MCF 10A (cell line): ENCODE results near the gene MARVELD3. TPM values are rescaled to one million over a fixed set of nuclear protein-coding genes. Genes with fewer than 3 reads are reported as not detected.

Experiments used
- BruUV-seq: library from RNA; stranded (reverse); fragments of 400-500 nt; replicated peaks from 2 replicates; lab custom pipeline; 2021; lab: Mats Ljungman, UMichigan
- CTCF ChIA-PET: fragments of 300-600 bp; sonication (Branson Sonifier 250); formaldehyde crosslinking; extraction: SDS; loops from one replicate; lab custom pipeline; 2021; ENCODE audit warnings: antibody characterized with exemption, inconsistent platforms; lab: Yijun Ruan, JAX
- POLR2A ChIA-PET: fragments of 300-600, 350-650 bp; sonication (Branson Sonifier 250); formaldehyde crosslinking; extraction: SDS; loops from one replicate; lab custom pipeline; 2020; ENCODE audit warnings: antibody characterized with exemption, inconsistent platforms; lab: Yijun Ruan, JAX
- DNase-seq: peaks from one replicate; pipeline ENCODE4 v3.0.0-alpha.2; 2018; ENCODE audit not compliant: unreplicated experiment
- H3K27ac Mint-ChIP-seq: one replicate; pipeline ENCODE4 v1.8.0; 2022; ENCODE audit warnings: mild to moderate bottlenecking, low read depth, mixed read lengths; ENCODE audit not compliant: unreplicated experiment
- H3K27me3 Mint-ChIP-seq: one replicate; pipeline ENCODE4 v1.8.0; 2022; ENCODE audit warnings: mixed read lengths; ENCODE audit not compliant: insufficient read depth, unreplicated experiment
- H3K36me3 Mint-ChIP-seq: one replicate; pipeline ENCODE4 v1.8.0; 2022; ENCODE audit warnings: mild to moderate bottlenecking, moderate library complexity, mixed read lengths; ENCODE audit not compliant: insufficient read depth, unreplicated experiment
- H3K4me1 Mint-ChIP-seq: one replicate; pipeline ENCODE4 v1.8.0; 2022; ENCODE audit warnings: mixed read lengths; ENCODE audit not compliant: insufficient read depth, unreplicated experiment
- H3K4me3 Mint-ChIP-seq: one replicate; pipeline ENCODE4 v1.8.0; 2022; ENCODE audit warnings: mild to moderate bottlenecking, moderate library complexity, mixed read lengths; ENCODE audit not compliant: unreplicated experiment
- H3K9me3 Mint-ChIP-seq: one replicate; pipeline ENCODE4 v1.8.0; 2022; ENCODE audit warnings: mixed read lengths; ENCODE audit not compliant: unreplicated experiment
- intact Hi-C: fragments of 100-400 bp; cut with micrococcal nuclease; formaldehyde crosslinking; loops from 2 replicates; pipeline ENCODE4 v1.14.1; 2022
- total RNA-seq: library from RNA; stranded (reverse); gene quantifications from 2 replicates; pipeline ENCODE4 v1.2.3, GENCODE V29; 2022
- TF ChIP-seq, protein P1 (sequence below): fragments of 200-600 bp; IDR thresholded peaks from one replicate; pipeline ENCODE4 v1.8.0; 2022; ENCODE audit warnings: antibody characterized with exemption, mild to moderate bottlenecking; ENCODE audit not compliant: unreplicated experiment

The MARVELD3 gene
- total RNA-seq, 1 experiment from 2014 or later = 1.3 TPM

DNA sequence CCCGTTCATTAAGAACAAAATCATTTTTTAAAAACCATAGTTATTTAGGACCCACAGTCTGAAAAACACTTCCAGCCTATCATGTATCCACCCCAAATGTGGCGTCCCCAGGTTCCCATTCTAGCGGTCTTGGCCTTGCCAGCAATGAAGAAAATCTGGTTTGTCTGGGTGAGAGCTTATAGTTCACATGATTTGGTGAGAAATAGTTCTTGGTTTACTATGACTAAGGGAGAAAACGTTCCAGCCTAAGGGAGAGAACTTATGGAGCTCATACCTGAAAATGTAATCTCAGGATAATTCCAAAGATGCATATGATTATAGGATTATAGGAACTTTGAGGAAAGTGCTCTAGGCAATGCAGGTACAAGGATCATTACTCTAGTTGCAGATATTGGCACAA is 4.8 kb downstream of the MARVELD3 start:
- no peaks in the 10 kb centered on the region for H3K27me3 Mint-ChIP-seq
- BruUV-seq = no TSS peak
- intact Hi-C loops = no loop called here
- TF ChIP-seq, protein P1, sequence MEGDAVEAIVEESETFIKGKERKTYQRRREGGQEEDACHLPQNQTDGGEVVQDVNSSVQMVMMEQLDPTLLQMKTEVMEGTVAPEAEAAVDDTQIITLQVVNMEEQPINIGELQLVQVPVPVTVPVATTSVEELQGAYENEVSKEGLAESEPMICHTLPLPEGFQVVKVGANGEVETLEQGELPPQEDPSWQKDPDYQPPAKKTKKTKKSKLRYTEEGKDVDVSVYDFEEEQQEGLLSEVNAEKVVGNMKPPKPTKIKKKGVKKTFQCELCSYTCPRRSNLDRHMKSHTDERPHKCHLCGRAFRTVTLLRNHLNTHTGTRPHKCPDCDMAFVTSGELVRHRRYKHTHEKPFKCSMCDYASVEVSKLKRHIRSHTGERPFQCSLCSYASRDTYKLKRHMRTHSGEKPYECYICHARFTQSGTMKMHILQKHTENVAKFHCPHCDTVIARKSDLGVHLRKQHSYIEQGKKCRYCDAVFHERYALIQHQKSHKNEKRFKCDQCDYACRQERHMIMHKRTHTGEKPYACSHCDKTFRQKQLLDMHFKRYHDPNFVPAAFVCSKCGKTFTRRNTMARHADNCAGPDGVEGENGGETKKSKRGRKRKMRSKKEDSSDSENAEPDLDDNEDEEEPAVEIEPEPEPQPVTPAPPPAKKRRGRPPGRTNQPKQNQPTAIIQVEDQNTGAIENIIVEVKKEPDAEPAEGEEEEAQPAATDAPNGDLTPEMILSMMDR = no peak
- H3K27ac Mint-ChIP-seq = no peak overlapping the region
- H3K4me3 Mint-ChIP-seq = no peak overlapping the region
- no peak for DNase-seq
- no peaks in the 10 kb centered on the region for H3K4me1 Mint-ChIP-seq
- H3K9me3 Mint-ChIP-seq = no peaks in the 10 kb centered on the region
- CTCF ChIA-PET = interaction anchor here (0.6 to 1.3 kb wide), 2 partner anchors 13 to 20 kb away, joined by 3 to 6 read pairs; no protein-coding TSS in a partner anchor
- POLR2A ChIA-PET = interaction anchor here (0.7 kb wide), 1 partner anchor 462 kb away, joined by 3 read pairs; no protein-coding TSS in a partner anchor
- no peaks in the 10 kb centered on the region for H3K36me3 Mint-ChIP-seq

DNA sequence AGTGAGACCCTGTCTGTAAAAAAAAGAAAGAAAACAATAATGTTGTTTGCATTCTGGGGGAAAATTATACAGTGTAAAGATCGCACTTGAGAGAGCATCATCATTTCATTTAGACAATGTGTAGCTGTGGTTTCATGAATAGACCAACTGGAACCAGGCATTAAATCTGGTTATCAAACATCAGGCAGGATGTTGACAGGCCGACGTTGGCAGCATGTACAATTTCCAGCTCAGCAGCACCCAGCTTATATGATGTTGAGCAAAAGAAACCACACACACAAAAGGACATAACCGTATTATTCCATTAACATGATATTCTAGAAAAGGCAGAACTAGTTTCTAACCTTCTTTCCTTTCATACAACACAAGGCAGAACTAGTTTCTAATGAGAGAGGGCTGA is 5.8 kb downstream of the MARVELD3 start:
- Mint-ChIP-seq H3K36me3 (no peaks in the 10 kb centered on the region), H3K4me1 (no peaks in the 10 kb centered on the region), H3K27me3 (no peaks in the 10 kb centered on the region), H3K27ac (no peak overlapping the region), H3K4me3 (no peak overlapping the region), H3K9me3 (no peaks in the 10 kb centered on the region)
- intact Hi-C loops = no loop called here
- ChIA-PET POLR2A (no interaction called here), CTCF (interaction anchor here (1.3 kb wide), 1 partner anchor 21 kb away, joined by 6 read pairs; no protein-coding TSS in a partner anchor)
- no TSS peak for BruUV-seq
- TF ChIP-seq, protein P1 = no peak
- no peak for DNase-seq

DNA sequence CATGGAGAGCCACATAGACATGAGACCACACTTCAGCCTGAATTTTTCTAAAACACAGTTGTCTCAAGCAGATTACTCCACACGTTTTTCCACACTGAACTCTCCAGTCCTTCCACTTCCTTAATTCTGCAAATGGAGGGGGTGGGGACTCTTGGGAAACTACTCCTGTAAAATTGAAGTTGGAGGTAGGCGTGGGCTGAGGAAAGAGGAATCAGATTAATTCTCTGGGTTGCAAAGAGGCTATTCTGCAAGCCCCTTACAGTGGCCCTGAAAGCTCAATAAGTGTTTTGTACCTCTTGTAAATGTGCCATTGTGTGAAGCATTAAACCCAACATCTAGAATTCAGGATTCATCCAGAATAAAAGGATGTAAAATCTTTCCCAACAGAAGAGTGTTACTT is 9.6 kb downstream of the MARVELD3 start:
- Mint-ChIP-seq H3K9me3 (no peaks in the 10 kb centered on the region), H3K4me1 (no peaks in the 10 kb centered on the region), H3K27me3 (no peaks in the 10 kb centered on the region), H3K36me3 (peaks cover 6% of the 10 kb centered on the region), H3K4me3 (no peak overlapping the region), H3K27ac (no peak overlapping the region)
- intact Hi-C loops = no loop called here
- no TSS peak for BruUV-seq
- CTCF ChIA-PET = no interaction called here
- TF ChIP-seq, protein P1 = no peak
- POLR2A ChIA-PET = no interaction called here
- DNase-seq = no peak

DNA sequence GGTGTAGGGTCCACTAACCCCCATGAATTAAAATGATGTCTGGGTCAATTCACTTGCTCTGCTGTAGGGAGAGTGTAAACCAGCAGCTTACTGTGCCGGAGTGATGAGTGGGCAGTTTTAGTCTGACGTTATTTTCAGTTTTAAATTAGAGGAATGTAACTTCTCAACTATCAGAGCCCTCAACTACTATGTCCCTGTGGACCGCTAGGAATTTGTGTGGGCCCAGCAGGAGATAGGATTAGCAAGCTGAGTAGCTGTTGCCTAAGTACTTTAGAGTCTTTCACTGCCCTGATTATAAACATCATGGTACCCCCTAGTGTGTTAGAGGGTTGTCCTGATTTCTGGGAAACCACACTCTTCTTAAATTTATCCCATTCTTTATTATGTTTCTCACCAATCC is 11.4 kb downstream of the MARVELD3 start:
- ChIA-PET CTCF (no interaction called here), POLR2A (no interaction called here)
- H3K36me3 Mint-ChIP-seq = peaks cover 6% of the 10 kb centered on the region
- H3K27ac Mint-ChIP-seq = no peak overlapping the region
- H3K9me3 Mint-ChIP-seq = no peaks in the 10 kb centered on the region
- no TSS peak for BruUV-seq
- no peak for DNase-seq
- intact Hi-C loops = no loop called here
- no peaks in the 10 kb centered on the region for H3K27me3 Mint-ChIP-seq
- H3K4me3 Mint-ChIP-seq = no peak overlapping the region
- no peaks in the 10 kb centered on the region for H3K4me1 Mint-ChIP-seq
- TF ChIP-seq, protein P1 = no peak
